Skin of body (tissue), 3 donors: ENCODE results near the gene USP8. TPM values are rescaled to one million over a fixed set of nuclear protein-coding genes. Genes with fewer than 3 reads are reported as not detected.

Experiments used
- DNase-seq: peaks from one replicate; lab custom pipeline; 2025; lab: John Stamatoyannopoulos, UW
- small RNA-seq: library from RNA; depleted of rRNA; stranded (forward); fragments of <200 nt; gene quantifications from one replicate; pipeline ENCODE3, GENCODE V24; 2014; ENCODE audit warnings: low replicate concordance
- total RNA-seq: library from RNA; depleted of rRNA; stranded (reverse); fragments of >200 nt; gene quantifications from one replicate; pipeline ENCODE4 v1.2.3, GENCODE V29; 2014

Gene USP8
- total RNA-seq, 1 donor from 2014 or later, result 41.8 TPM

GRCh38 chr15:50542887-50543210 lies 118.6 kb downstream of the USP8 start:
- no peak for DNase-seq

- no peak for DNase-seq
Measured at GRCh38 chr15:50543556-50543955, 119.4 kb downstream of the USP8 start.

GRCh38 chr15:50544368-50544767 lies 120.2 kb downstream of the USP8 start:
- no peak for DNase-seq

GRCh38 chr15:50546566-50546965 lies 122.4 kb downstream of the USP8 start, which contains the start of gene USP50:
TSS of gene USP50 (minus strand) at chr15:50546666. CDS start at chr15:50546525, 141 bp downstream.
- DNase-seq, result no peak

GRCh38 chr15:50549326-50549725 lies 125.1 kb downstream of the USP8 start:
- DNase-seq, result no peak

- DNase-seq, result no peak
Measured at GRCh38 chr15:50552238-50552637, 128.0 kb downstream of the USP8 start.

GRCh38 chr15:50556642-50557371 lies 132.6 kb downstream of the USP8 start:
- DNase-seq, result no peak

- no peak for DNase-seq
Measured at GRCh38 chr15:50558012-50558411, 133.8 kb downstream of the USP8 start.

GRCh38 chr15:50562735-50563640 lies 138.8 kb downstream of the USP8 start:
- no peak for DNase-seq

GRCh38 chr15:50563756-50564155 lies 139.6 kb downstream of the USP8 start:
- DNase-seq, result no peak

Small RNAs within 50 kb of the gene (small RNA-seq; reads per million reads assigned to genes)
- gene RNA5SP395, result not detected

Other genes with a start within 250 kb of the USP8 start
- 0.39 TPM for gene SLC27A2, start 242.2 kb upstream of the USP8 start, total RNA-seq
- gene HDC, start 158.7 kb upstream of the USP8 start, total RNA-seq, result 5.7 TPM
- gene GABPB1, start 69.2 kb upstream of the USP8 start, total RNA-seq, result 27.4 TPM
- 1.5 TPM for gene USP50, start 122.3 kb downstream of the USP8 start, total RNA-seq